Measurements from ENCODE around the gene RUNDC1. TPM values are rescaled to one million over a fixed set of nuclear protein-coding genes. Genes with fewer than 3 reads are reported as not detected.
"Not testable (repeated sequence)": the region's sequence is repeated elsewhere in the genome, so short reads cannot be mapped to it uniquely, and the experiment has no call there.

The RUNDC1 gene
- total RNA-seq, 2 donors from 2014 or later: 18.7 to 22.3 TPM

- no peak for DNase-seq
- Histone ChIP-seq H3K36me3 (peaks cover 40% of the 10 kb centered on the region), H3K9ac (ENCODE audit: low read depth in 2 of 2, low read length in 2 of 2) (no peak overlapping the region), H3K27ac (no peak overlapping the region), H3K27me3 (no peaks in the 10 kb centered on the region), H3K4me3 (no peak overlapping the region), H3K9me3 (no peaks in the 10 kb centered on the region), H3K4me1 (no peaks in the 10 kb centered on the region)
- intact Hi-C loops (cut with DNase I): no loop called here
- no peak for TF ChIP-seq CTCF (IDR thresholded peaks at IDR 0.05)
These were observed 8.8 kb downstream of the RUNDC1 start for GRCh38 chr17:42989141-42989540.

GRCh38 chr17:42989726-42990652 lies 9.6 kb downstream of the RUNDC1 start:
- TF ChIP-seq CTCF (IDR thresholded peaks at IDR 0.05): no peak
- no peak overlapping the region for H3K27ac ChIP-seq
- H3K4me3 ChIP-seq: no peak overlapping the region
- H3K9ac ChIP-seq (ENCODE audit: low read depth in 2 of 2, low read length in 2 of 2): no peak overlapping the region
- peaks cover 40% of the 10 kb centered on the region for H3K36me3 ChIP-seq
- no peak for DNase-seq
- no peaks in the 10 kb centered on the region for H3K9me3 ChIP-seq
- no peaks in the 10 kb centered on the region for H3K27me3 ChIP-seq
- intact Hi-C loops (cut with DNase I): no loop called here
- H3K4me1 ChIP-seq: no peaks in the 10 kb centered on the region

- intact Hi-C loops (cut with DNase I): no loop called here
- peaks cover 40% of the 10 kb centered on the region for H3K36me3 ChIP-seq
- no peak for TF ChIP-seq CTCF (IDR thresholded peaks at IDR 0.05)
These were observed 11.1 kb downstream of the RUNDC1 start for GRCh38 chr17:42991471-42991870.

GRCh38 chr17:42992872-42993271 lies 12.5 kb downstream of the RUNDC1 start:
- Histone ChIP-seq H3K27ac (no peak overlapping the region), H3K4me1 (peaks cover 6% of the 10 kb centered on the region), H3K27me3 (no peaks in the 10 kb centered on the region), H3K9me3 (no peaks in the 10 kb centered on the region), H3K36me3 (peaks cover 32% of the 10 kb centered on the region), H3K9ac (ENCODE audit: low read depth in 2 of 2, low read length in 2 of 2) (no peak overlapping the region), H3K4me3 (no peak overlapping the region)
- no peak for DNase-seq
- no peak for TF ChIP-seq CTCF (IDR thresholded peaks at IDR 0.05)
- intact Hi-C loops (cut with DNase I): no loop called here

More at GRCh38 chr17:42991471-42991870, 11.1 kb downstream of the RUNDC1 start:
- H3K27ac ChIP-seq: no peak overlapping the region
- no peak overlapping the region for H3K4me3 ChIP-seq
- H3K9me3 ChIP-seq: no peaks in the 10 kb centered on the region
- H3K4me1 ChIP-seq: no peaks in the 10 kb centered on the region
- H3K9ac ChIP-seq (ENCODE audit: low read depth in 2 of 2, low read length in 2 of 2): no peak overlapping the region
- no peaks in the 10 kb centered on the region for H3K27me3 ChIP-seq
- no peak for DNase-seq

- DNase-seq; intact Hi-C loops (cut with DNase I); H3K4me1 ChIP-seq; H3K4me3 ChIP-seq; H3K27ac ChIP-seq; H3K9me3 ChIP-seq; H3K9ac ChIP-seq (ENCODE audit: low read depth in 2 of 2, low read length in 2 of 2); H3K27me3 ChIP-seq: not testable (repeated sequence)
- H3K36me3 ChIP-seq: peaks cover 25% of the 10 kb centered on the region
These were observed 13.5 kb downstream of the RUNDC1 start for GRCh38 chr17:42993913-42994312.
